H9 (cell line): ENCODE data around the gene CHCHD3. TPM values are rescaled to one million over a fixed set of nuclear protein-coding genes. Genes with fewer than 3 reads are reported as not detected.
A peak's percentile ranks its signal among the peaks of the same experiment; 100 is the strongest.

Experiments
- DNase-seq: peaks from one replicate; pipeline ENCODE4 v3.0.0-alpha.2; 2017
- H2AFZ ChIP-seq: one replicate; pipeline ENCODE4 v1.6.1; 2013; ENCODE audit warnings: mild to moderate bottlenecking, low read length, control low read depth, moderate library complexity
- H2AK5ac ChIP-seq: 2 replicates; pipeline ENCODE4 v1.6.1; 2013; ENCODE audit warnings: low read length, control low read depth, mixed read lengths; ENCODE audit not compliant: insufficient read length
- H2BK120ac ChIP-seq: one replicate; pipeline ENCODE4 v1.6.1; 2013; ENCODE audit warnings: low read depth, mild to moderate bottlenecking, low read length, control low read depth, inconsistent platforms; ENCODE audit not compliant: poor library complexity, severe bottlenecking
- H2BK12ac ChIP-seq: 2 replicates; pipeline ENCODE4 v1.6.1; 2013; ENCODE audit warnings: low read length, control low read depth, mixed read lengths, low read depth; ENCODE audit not compliant: insufficient read length
- H2BK15ac ChIP-seq: 2 replicates; pipeline ENCODE4 v1.6.1; 2013; ENCODE audit warnings: low read depth, low read length, control low read depth
- H2BK20ac ChIP-seq: one replicate; pipeline ENCODE4 v1.6.1; 2013; ENCODE audit warnings: low read depth, mild to moderate bottlenecking, low read length, control low read depth, inconsistent platforms; ENCODE audit not compliant: poor library complexity, severe bottlenecking
- H2BK5ac ChIP-seq: 2 replicates; pipeline ENCODE4 v1.6.1; 2013; ENCODE audit warnings: low read length, control low read depth, mixed read lengths; ENCODE audit not compliant: insufficient read length
- H3K14ac ChIP-seq: 2 replicates; pipeline ENCODE4 v1.6.1; 2013; ENCODE audit warnings: low read length, control low read depth; ENCODE audit not compliant: insufficient read depth
- H3K18ac ChIP-seq: 2 replicates; pipeline ENCODE4 v1.6.1; 2013; ENCODE audit warnings: low read depth, mild to moderate bottlenecking, mixed read lengths, low read length, control low read depth; ENCODE audit not compliant: insufficient read length
- H3K23ac ChIP-seq: 2 replicates; pipeline ENCODE4 v1.6.1; 2013; ENCODE audit warnings: low read length, control low read depth, mixed read lengths, low read depth; ENCODE audit not compliant: insufficient read length
- H3K23me2 ChIP-seq: 2 replicates; pipeline ENCODE4 v1.6.1; 2013; ENCODE audit warnings: low read depth, mild to moderate bottlenecking, mixed read lengths, low read length, control low read depth; ENCODE audit not compliant: insufficient read length, poor library complexity, severe bottlenecking
- H3K27ac ChIP-seq: 2 replicates; pipeline ENCODE4 v1.5.1; 2013; ENCODE audit warnings: low read length, control low read depth, mixed read lengths, low read depth; ENCODE audit not compliant: insufficient read length
- H3K27me3 ChIP-seq: 2 replicates; pipeline ENCODE4 v1.6.1; 2013; ENCODE audit warnings: low read length, control low read depth, inconsistent platforms; ENCODE audit not compliant: insufficient read depth
- H3K4ac ChIP-seq: 2 replicates; pipeline ENCODE4 v1.6.1; 2013; ENCODE audit warnings: low read depth, mild to moderate bottlenecking, control low read depth, inconsistent platforms, low read length, moderate library complexity
- H3K4me1 ChIP-seq: 2 replicates; pipeline ENCODE4 v1.6.1; 2013; ENCODE audit warnings: low read length, control low read depth, inconsistent platforms; ENCODE audit not compliant: insufficient read depth
- H3K4me2 ChIP-seq: 2 replicates; pipeline ENCODE4 v1.6.1; 2013; ENCODE audit warnings: low read length, control low read depth, mixed read lengths; ENCODE audit not compliant: insufficient read length, insufficient read depth
- H3K56ac ChIP-seq: 2 replicates; pipeline ENCODE4 v1.6.1; 2013; ENCODE audit warnings: low read depth, mild to moderate bottlenecking, mixed read lengths, low read length, control low read depth; ENCODE audit not compliant: insufficient read length
- H3K79me1 ChIP-seq: 2 replicates; pipeline ENCODE4 v1.6.1; 2013; ENCODE audit warnings: low read depth, mild to moderate bottlenecking, moderate library complexity, low read length, control low read depth, inconsistent platforms; ENCODE audit not compliant: insufficient read depth, poor library complexity, severe bottlenecking
- H3K79me2 ChIP-seq: 2 replicates; pipeline ENCODE4 v1.6.1; 2013; ENCODE audit warnings: low read length, control low read depth, inconsistent platforms; ENCODE audit not compliant: insufficient read depth
- H3K9ac ChIP-seq: 2 replicates; pipeline ENCODE4 v1.6.1; 2013; ENCODE audit warnings: low read length, control low read depth, mixed read lengths; ENCODE audit not compliant: insufficient read length; ENCODE audit errors: extremely low read depth
- H3K9me3 ChIP-seq: one replicate; pipeline ENCODE4 v1.6.1; 2013; ENCODE audit warnings: low read depth, low read length, inconsistent platforms; ENCODE audit not compliant: control insufficient read depth
- H3T11ph ChIP-seq: one replicate; pipeline ENCODE4 v1.6.1; 2013; ENCODE audit warnings: mild to moderate bottlenecking, low read length, control low read depth, inconsistent platforms
- H4K20me1 ChIP-seq: one replicate; pipeline ENCODE4 v1.6.1; 2013; ENCODE audit not compliant: control insufficient read depth, insufficient read length, insufficient read depth
- H4K5ac ChIP-seq: 2 replicates; pipeline ENCODE4 v1.6.1; 2013; ENCODE audit warnings: low read depth, mild to moderate bottlenecking, mixed read lengths, low read length, control low read depth; ENCODE audit not compliant: insufficient read length
- H4K8ac ChIP-seq: replicated peaks from 2 replicates; pipeline ENCODE4 v1.6.1; 2013; ENCODE audit warnings: low read length, control low read depth, mixed read lengths, low read depth; ENCODE audit not compliant: insufficient read length
- H4K91ac ChIP-seq: 2 replicates; pipeline ENCODE4 v1.6.1; 2013; ENCODE audit warnings: low read depth, mild to moderate bottlenecking, moderate library complexity, mixed read lengths, low read length, control low read depth; ENCODE audit not compliant: insufficient read length
- H3K27ac Mint-ChIP-seq, 3 experiments: 2 replicates in 2 of 3; 3 replicates in 1 of 3; pipeline ENCODE4 v1.8.0; 2020 to 2021; ENCODE audit warnings: mixed read lengths in 3 of 3, mild to moderate bottlenecking in 1 of 3, moderate library complexity in 1 of 3
- H3K27me3 Mint-ChIP-seq: 2 replicates; pipeline ENCODE4 v1.8.0; 2021; ENCODE audit warnings: low read depth, mild to moderate bottlenecking, moderate library complexity, mixed read lengths
- H3K36me3 Mint-ChIP-seq, 3 experiments: 2 replicates in 2 of 3; 3 replicates in 1 of 3; pipeline ENCODE4 v1.8.0; 2020 to 2021; ENCODE audit warnings: low read depth in 3 of 3, mixed read lengths in 3 of 3; ENCODE audit not compliant: insufficient read depth in 1 of 3
- H3K4me1 Mint-ChIP-seq, 2 experiments: 2 replicates each; pipeline ENCODE4 v1.8.0; 2020; ENCODE audit warnings: mixed read lengths in 2 of 2
- H3K4me3 Mint-ChIP-seq, 2 experiments: 2 replicates in 1 of 2; 3 replicates in 1 of 2; pipeline ENCODE4 v1.8.0; 2020 to 2021; ENCODE audit warnings: mild to moderate bottlenecking in 2 of 2, mixed read lengths in 2 of 2, moderate library complexity in 1 of 2
- H3K9me3 Mint-ChIP-seq, 2 experiments: 2 replicates in 1 of 2; 3 replicates in 1 of 2; pipeline ENCODE4 v1.8.0; 2020; ENCODE audit warnings: mild to moderate bottlenecking in 2 of 2, mixed read lengths in 2 of 2, moderate library complexity in 1 of 2
- CTCF ChIP-seq: fragments of 200-600 bp; sonication (generic); conservative IDR thresholded peaks from 3 replicates; pipeline ENCODE4 v1.8.0; 2021; ENCODE audit warnings: antibody characterized with exemption, mild to moderate bottlenecking
- WGBS: extraction: QIAGEN DNeasy Blood & Tissue Kit; methylation state at CpG from one replicate; pipeline ENCODE4 v1.1.7; 2013; ENCODE audit warnings: missing lambda C conversion rate, low lambda C conversion rate, mixed read lengths; ENCODE audit not compliant: insufficient read length; ENCODE audit errors: extremely low coverage; 5-methylcytosine and 5-hydroxymethylcytosine counted together
- total RNA-seq: library from RNA; stranded (reverse); gene quantifications from 2 replicates; pipeline ENCODE4 v1.2.1, GENCODE V29; 2021

The CHCHD3 gene
- total RNA-seq, 1 experiment from 2014 or later = 104 TPM

DNA sequence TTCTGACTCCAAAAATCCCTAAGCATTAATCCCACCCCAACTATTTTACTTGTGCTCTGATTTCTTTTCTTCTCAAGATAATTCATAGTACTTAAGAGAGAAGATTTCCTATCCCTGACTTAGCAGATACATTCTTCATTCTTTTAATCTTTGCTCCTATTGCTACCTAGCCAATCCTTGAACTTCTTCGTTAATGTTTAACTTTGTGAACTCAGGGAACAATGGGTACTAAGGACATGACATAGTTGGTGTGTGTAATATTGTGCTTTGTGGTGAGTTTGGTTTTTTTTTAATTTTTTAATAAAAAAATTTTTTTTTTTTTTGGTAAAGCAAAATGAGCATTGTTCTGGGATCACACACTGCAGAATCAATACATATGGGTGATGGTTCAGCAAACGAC lies 166.2 kb downstream of the CHCHD3 start:
- no peak overlapping the region for H2BK15ac ChIP-seq
- no peak overlapping the region for H3K14ac ChIP-seq
- no peaks in the 10 kb centered on the region for H3K27me3 Mint-ChIP-seq
- H3K4me2 ChIP-seq = no peak overlapping the region
- H2BK20ac ChIP-seq = no peak overlapping the region
- H2BK12ac ChIP-seq = no peak overlapping the region
- peaks cover 3 to 7% (median 5%) of the 10 kb centered on the region in 3 experiments; a peak in 4 of 7 replicates for H3K36me3 Mint-ChIP-seq
- DNase-seq = no peak
- H3K79me2 ChIP-seq = 0 out of 2 replicates have a peak, but pooled peaks cover 2% of the 10 kb centered on the region
- H3K79me1 ChIP-seq = no peaks in the 10 kb centered on the region
- H3K27me3 ChIP-seq = no peaks in the 10 kb centered on the region
- no peak overlapping the region for H3K4ac ChIP-seq
- H3T11ph ChIP-seq = no peak overlapping the region
- H2AK5ac ChIP-seq = no peak overlapping the region
- no peaks in the 10 kb centered on the region for H3K4me1 ChIP-seq
- no CpG with 5 or more reads among the region's 2 CpGs for WGBS
- no peak overlapping the region for H2AFZ ChIP-seq
- no peak overlapping the region for H3K4me3 Mint-ChIP-seq
- no peak overlapping the region for H4K91ac ChIP-seq
- H3K27ac Mint-ChIP-seq = peak overlapping the region in 1 of 3 experiments; percentile 52; a peak in 2 of 7 replicates
- peaks cover 0 to 4% of the 10 kb centered on the region in 2 experiments; a peak in 1 of 4 replicates for H3K4me1 Mint-ChIP-seq
- no peak overlapping the region for H3K27ac ChIP-seq
- H3K9me3 ChIP-seq = no peaks in the 10 kb centered on the region
- H3K9ac ChIP-seq = no peak overlapping the region
- H3K23me2 ChIP-seq = no peaks in the 10 kb centered on the region
- no peak overlapping the region for H3K56ac ChIP-seq
- no peaks in the 10 kb centered on the region for H4K20me1 ChIP-seq
- no peak overlapping the region for H4K8ac ChIP-seq
- no peak overlapping the region for H3K23ac ChIP-seq
- no peaks in the 10 kb centered on the region for H3K9me3 Mint-ChIP-seq
- no peak overlapping the region for H2BK120ac ChIP-seq
- no peak overlapping the region for H3K18ac ChIP-seq
- no peak overlapping the region for H4K5ac ChIP-seq
- no peak overlapping the region for H2BK5ac ChIP-seq
- TF ChIP-seq CTCF = no peak
